ENCODE measurements around the gene HOXB9.

HOXB9 gene

GRCh38 chr17:48611213-48611612, 14.9 kb downstream of the HOXB9 start:
- Histone ChIP-seq H3K9me3 (ENCODE audit: control insufficient read depth, insufficient read depth, low read length) (no peaks in the 10 kb centered on the region), H3K36me3 (ENCODE audit: control insufficient read depth, insufficient read depth, low read length) (no peaks in the 10 kb centered on the region), H3K27me3 (ENCODE audit: control insufficient read depth, insufficient read depth, low read length) (peaks cover 97% of the 10 kb centered on the region), H3K9ac (ENCODE audit: low read depth, low read length) (no peak overlapping the region), H3K4me1 (ENCODE audit: control insufficient read depth, insufficient read depth, low read length) (peaks cover 4% of the 10 kb centered on the region), H3K4me3 (ENCODE audit: low read depth, low read length) (peak overlapping the region; percentile 30)

GRCh38 chr17:48610282-48611211, 15.6 kb downstream of the HOXB9 start, which contains the start of gene HOXB7:
Gene HOXB7 (minus strand): TSS chr17:48611017. CDS start chr17:48610918, 99 bp downstream.
- peaks cover 97% of the 10 kb centered on the region for H3K27me3 ChIP-seq (ENCODE audit: control insufficient read depth, insufficient read depth, low read length)
- no peak within 1 kb of the TSS for H3K9ac ChIP-seq (ENCODE audit: low read depth, low read length)
- no peaks in the 10 kb centered on the region for H3K36me3 ChIP-seq (ENCODE audit: control insufficient read depth, insufficient read depth, low read length)
- no peaks in the 10 kb centered on the region for H3K9me3 ChIP-seq (ENCODE audit: control insufficient read depth, insufficient read depth, low read length)
- H3K4me1 ChIP-seq (ENCODE audit: control insufficient read depth, insufficient read depth, low read length) = peaks cover 4% of the 10 kb centered on the region
- peak within 1 kb of the TSS; percentile 43 for H3K4me3 ChIP-seq (ENCODE audit: low read depth, low read length)

GRCh38 chr17:48609759-48610281, 16.3 kb downstream of the HOXB9 start:
- Histone ChIP-seq H3K4me3 (ENCODE audit: low read depth, low read length) (peak overlapping the region; percentile 43), H3K4me1 (ENCODE audit: control insufficient read depth, insufficient read depth, low read length) (peaks cover 4% of the 10 kb centered on the region), H3K36me3 (ENCODE audit: control insufficient read depth, insufficient read depth, low read length) (no peaks in the 10 kb centered on the region), H3K9me3 (ENCODE audit: control insufficient read depth, insufficient read depth, low read length) (no peaks in the 10 kb centered on the region), H3K27me3 (ENCODE audit: control insufficient read depth, insufficient read depth, low read length) (peaks cover 97% of the 10 kb centered on the region), H3K9ac (ENCODE audit: low read depth, low read length) (no peak overlapping the region)

GRCh38 chr17:48609033-48609432, 17.1 kb downstream of the HOXB9 start:
- no peaks in the 10 kb centered on the region for H3K9me3 ChIP-seq (ENCODE audit: control insufficient read depth, insufficient read depth, low read length)
- H3K27me3 ChIP-seq (ENCODE audit: control insufficient read depth, insufficient read depth, low read length) = peaks cover 97% of the 10 kb centered on the region
- no peaks in the 10 kb centered on the region for H3K36me3 ChIP-seq (ENCODE audit: control insufficient read depth, insufficient read depth, low read length)
- no peak overlapping the region for H3K9ac ChIP-seq (ENCODE audit: low read depth, low read length)
- peaks cover 4% of the 10 kb centered on the region for H3K4me1 ChIP-seq (ENCODE audit: control insufficient read depth, insufficient read depth, low read length)
- H3K4me3 ChIP-seq (ENCODE audit: low read depth, low read length) = peak overlapping the region; percentile 43

- H3K27me3 ChIP-seq (ENCODE audit: control insufficient read depth, insufficient read depth, low read length) = peaks cover 98% of the 10 kb centered on the region
- H3K4me3 ChIP-seq (ENCODE audit: low read depth, low read length) = peak overlapping the region; percentile 22
- H3K36me3 ChIP-seq (ENCODE audit: control insufficient read depth, insufficient read depth, low read length) = no peaks in the 10 kb centered on the region
- peaks cover 4% of the 10 kb centered on the region for H3K4me1 ChIP-seq (ENCODE audit: control insufficient read depth, insufficient read depth, low read length)
- H3K9ac ChIP-seq (ENCODE audit: low read depth, low read length) = no peak overlapping the region
- H3K9me3 ChIP-seq (ENCODE audit: control insufficient read depth, insufficient read depth, low read length) = no peaks in the 10 kb centered on the region
These were observed 17.7 kb downstream of the HOXB9 start for GRCh38 chr17:48608494-48608834.

GRCh38 chr17:48606892-48607614, 19.1 kb downstream of the HOXB9 start:
- H3K4me3 ChIP-seq (ENCODE audit: low read depth, low read length) = no peak overlapping the region
- peaks cover 2% of the 10 kb centered on the region for H3K4me1 ChIP-seq (ENCODE audit: control insufficient read depth, insufficient read depth, low read length)
- no peaks in the 10 kb centered on the region for H3K9me3 ChIP-seq (ENCODE audit: control insufficient read depth, insufficient read depth, low read length)
- H3K36me3 ChIP-seq (ENCODE audit: control insufficient read depth, insufficient read depth, low read length) = no peaks in the 10 kb centered on the region
- peaks cover 99% of the 10 kb centered on the region for H3K27me3 ChIP-seq (ENCODE audit: control insufficient read depth, insufficient read depth, low read length)
- no peak overlapping the region for H3K9ac ChIP-seq (ENCODE audit: low read depth, low read length)

- H3K27me3 ChIP-seq (ENCODE audit: control insufficient read depth, insufficient read depth, low read length) = peaks cover 99% of the 10 kb centered on the region
- H3K9me3 ChIP-seq (ENCODE audit: control insufficient read depth, insufficient read depth, low read length) = no peaks in the 10 kb centered on the region
- H3K4me1 ChIP-seq (ENCODE audit: control insufficient read depth, insufficient read depth, low read length) = peaks cover 2% of the 10 kb centered on the region
- peak overlapping the region; percentile 37 for H3K4me3 ChIP-seq (ENCODE audit: low read depth, low read length)
- no peak overlapping the region for H3K9ac ChIP-seq (ENCODE audit: low read depth, low read length)
- no peaks in the 10 kb centered on the region for H3K36me3 ChIP-seq (ENCODE audit: control insufficient read depth, insufficient read depth, low read length)
These were observed 19.9 kb downstream of the HOXB9 start for GRCh38 chr17:48605991-48606891.

- Histone ChIP-seq H3K36me3 (ENCODE audit: control insufficient read depth, insufficient read depth, low read length) (no peaks in the 10 kb centered on the region), H3K4me1 (ENCODE audit: control insufficient read depth, insufficient read depth, low read length) (peaks cover 2% of the 10 kb centered on the region), H3K27me3 (ENCODE audit: control insufficient read depth, insufficient read depth, low read length) (peaks cover 99% of the 10 kb centered on the region), H3K9ac (ENCODE audit: low read depth, low read length) (no peak overlapping the region), H3K4me3 (ENCODE audit: low read depth, low read length) (no peak overlapping the region), H3K9me3 (ENCODE audit: control insufficient read depth, insufficient read depth, low read length) (no peaks in the 10 kb centered on the region)
These were observed 20.7 kb downstream of the HOXB9 start for GRCh38 chr17:48605409-48605919.

- Histone ChIP-seq H3K4me1 (ENCODE audit: control insufficient read depth, insufficient read depth, low read length) (peaks cover 2% of the 10 kb centered on the region), H3K4me3 (ENCODE audit: low read depth, low read length) (peak within 1 kb of the TSS; percentile 13), H3K9me3 (ENCODE audit: control insufficient read depth, insufficient read depth, low read length) (no peaks in the 10 kb centered on the region), H3K36me3 (ENCODE audit: control insufficient read depth, insufficient read depth, low read length) (no peaks in the 10 kb centered on the region), H3K9ac (ENCODE audit: low read depth, low read length) (no peak within 1 kb of the TSS), H3K27me3 (ENCODE audit: control insufficient read depth, insufficient read depth, low read length) (peaks cover 99% of the 10 kb centered on the region)
These were observed 21.3 kb downstream of the HOXB9 start, which contains the start of gene HOXB6 for GRCh38 chr17:48604770-48605329. Gene HOXB6 (minus strand): TSS chr17:48604986. CDS start chr17:48598150, 6,836 bp downstream.

- Histone ChIP-seq H3K9me3 (ENCODE audit: control insufficient read depth, insufficient read depth, low read length) (no peaks in the 10 kb centered on the region), H3K4me1 (ENCODE audit: control insufficient read depth, insufficient read depth, low read length) (no peaks in the 10 kb centered on the region), H3K4me3 (ENCODE audit: low read depth, low read length) (peak overlapping the region; percentile 13), H3K36me3 (ENCODE audit: control insufficient read depth, insufficient read depth, low read length) (no peaks in the 10 kb centered on the region), H3K9ac (ENCODE audit: low read depth, low read length) (no peak overlapping the region), H3K27me3 (ENCODE audit: control insufficient read depth, insufficient read depth, low read length) (peaks cover 99% of the 10 kb centered on the region)
These were observed 22.0 kb downstream of the HOXB9 start for GRCh38 chr17:48603959-48604769.

Measured in iPS-15b (cell line).